Natural killer cell (primary cell): ENCODE results near the gene RNF144B. TPM values are rescaled to one million over a fixed set of nuclear protein-coding genes. Genes with fewer than 3 reads are reported as not detected.

ENCODE experiments used
- ATAC-seq, 3 donors: fragments of 150-1000 bp in 2 of 3; fragments of 200-7000 bp in 1 of 3; cut with Tn5 transposase; 1 replicate in 1 of 3; 2 replicates in 2 of 3; pipeline ENCODE4 v1.10.0; 2021; ENCODE audit warnings: mild to moderate bottlenecking in 2 of 3, moderate library complexity in 2 of 3
- DNase-seq, 2 donors: peaks; one replicate each; pipeline versions ENCODE4 v3.0.0 to v3.0.0-alpha.2; 2013 to 2021; ENCODE audit warnings: mixed read lengths in 1 of 2
- H3K27ac ChIP-seq: one replicate; pipeline ENCODE4 v1.5.1; 2013; ENCODE audit warnings: mild to moderate bottlenecking, low read length
- H3K27me3 ChIP-seq: one replicate; pipeline ENCODE4 v1.6.1; 2013; ENCODE audit warnings: low read length; ENCODE audit not compliant: control insufficient read depth, insufficient read depth
- H3K36me3 ChIP-seq: one replicate; pipeline ENCODE4 v1.6.1; 2013; ENCODE audit warnings: low read length; ENCODE audit not compliant: control insufficient read depth, insufficient read depth
- H3K4me1 ChIP-seq: one replicate; pipeline ENCODE4 v1.6.1; 2013; ENCODE audit warnings: low read length; ENCODE audit not compliant: control insufficient read depth, insufficient read depth
- H3K4me3 ChIP-seq: one replicate; pipeline ENCODE4 v1.5.1; 2013; ENCODE audit warnings: low read length
- H3K9me3 ChIP-seq: one replicate; pipeline ENCODE4 v1.6.1; 2013; ENCODE audit warnings: low read length; ENCODE audit not compliant: control insufficient read depth, insufficient read depth
- H3K27ac Mint-ChIP-seq, 2 donors: one replicate each; pipeline ENCODE4 v1.8.0; 2022; ENCODE audit warnings: mild to moderate bottlenecking in 2 of 2, mixed read lengths in 2 of 2, moderate library complexity in 1 of 2
- H3K27me3 Mint-ChIP-seq, 2 donors: one replicate each; pipeline ENCODE4 v1.8.0; 2022; ENCODE audit warnings: low read depth in 2 of 2, mixed read lengths in 2 of 2
- H3K36me3 Mint-ChIP-seq: one replicate; pipeline ENCODE4 v1.8.0; 2022; ENCODE audit warnings: mixed read lengths
- H3K4me1 Mint-ChIP-seq, 2 donors: one replicate each; pipeline ENCODE4 v1.8.0; 2022; ENCODE audit warnings: mixed read lengths in 2 of 2
- H3K4me3 Mint-ChIP-seq: one replicate; pipeline ENCODE4 v1.8.0; 2022; ENCODE audit warnings: mild to moderate bottlenecking, moderate library complexity, mixed read lengths
- H3K9me3 Mint-ChIP-seq, 2 donors: one replicate each; pipeline ENCODE4 v1.8.0; 2022; ENCODE audit warnings: mixed read lengths in 2 of 2
- CTCF ChIP-seq: fragments of 200-600 bp; IDR thresholded peaks from one replicate; pipeline ENCODE4 v1.8.0; 2022; ENCODE audit warnings: antibody characterized with exemption
- WGBS: methylation state at CpG from one replicate; pipeline ENCODE4 v1.1.7; 2013; ENCODE audit warnings: missing lambda C conversion rate; ENCODE audit not compliant: insufficient coverage; 5-methylcytosine and 5-hydroxymethylcytosine counted together
- intact Hi-C: fragments of 100-400 bp; cut with micrococcal nuclease; formaldehyde crosslinking; loops from one replicate; pipeline ENCODE4 v1.14.2; 2022
- total RNA-seq, 4 donors: library from RNA; stranded (reverse); fragments of 120-200 nt in 1 of 4; gene quantifications; one replicate each; pipeline versions ENCODE4 v1.2.3 to v1.2.4, GENCODE V29; 2013 to 2022

RNF144B gene
- total RNA-seq, 3 donors from 2014 or later (not counting 1 experiment from before 2014, with no cell fraction given): 3.3 to 10.5 (median 5.2) TPM

GRCh38 chr6:18485660-18486435 is 98.7 kb downstream of the RNF144B start:
- WGBS: 56% methylated on average over 2 of the region's 3 CpGs
- H3K4me1 Mint-ChIP-seq: no peaks in the 10 kb centered on the region
- DNase-seq: no peak
- Histone ChIP-seq H3K27ac (no peak overlapping the region), H3K36me3 (no peaks in the 10 kb centered on the region), H3K9me3 (no peaks in the 10 kb centered on the region), H3K4me1 (no peaks in the 10 kb centered on the region), H3K27me3 (peaks cover 2% of the 10 kb centered on the region), H3K4me3 (no peak overlapping the region)
- no peaks in the 10 kb centered on the region for H3K36me3 Mint-ChIP-seq
- intact Hi-C loops: no loop called here
- no peaks in the 10 kb centered on the region for H3K9me3 Mint-ChIP-seq
- H3K4me3 Mint-ChIP-seq: no peak overlapping the region
- ATAC-seq: no peak
- TF ChIP-seq CTCF: no peak
- H3K27ac Mint-ChIP-seq: no peak overlapping the region
- H3K27me3 Mint-ChIP-seq: peaks cover 15 to 28% of the 10 kb centered on the region in 2 donors

- H3K27me3 Mint-ChIP-seq: peaks cover 8 to 16% of the 10 kb centered on the region in 2 donors
These were observed 100.9 kb downstream of the RNF144B start for GRCh38 chr6:18488004-18488403.

GRCh38 chr6:18488526-18489270 is 101.5 kb downstream of the RNF144B start:
- no peaks in the 10 kb centered on the region for H3K27me3 ChIP-seq
- ATAC-seq (no peak), DNase-seq (no peak)
- H3K9me3 Mint-ChIP-seq: no peaks in the 10 kb centered on the region
- H3K36me3 Mint-ChIP-seq: no peaks in the 10 kb centered on the region
- H3K4me1 ChIP-seq: no peaks in the 10 kb centered on the region
- H3K27ac ChIP-seq: no peak overlapping the region
- no peak overlapping the region for H3K27ac Mint-ChIP-seq
- H3K9me3 ChIP-seq: no peaks in the 10 kb centered on the region
- no peak for TF ChIP-seq CTCF
- H3K4me3 Mint-ChIP-seq: no peak overlapping the region
- H3K4me1 Mint-ChIP-seq: no peaks in the 10 kb centered on the region
- intact Hi-C loops: no loop called here
- H3K4me3 ChIP-seq: no peak overlapping the region
- H3K36me3 ChIP-seq: no peaks in the 10 kb centered on the region
- WGBS: 87% methylated on average over 5 of the region's 5 CpGs
- peaks cover 8 to 16% of the 10 kb centered on the region in 2 donors for H3K27me3 Mint-ChIP-seq

More at GRCh38 chr6:18488004-18488403, 100.9 kb downstream of the RNF144B start:
- Histone ChIP-seq H3K27ac (no peak overlapping the region), H3K4me3 (no peak overlapping the region), H3K36me3 (no peaks in the 10 kb centered on the region), H3K27me3 (peaks cover 2% of the 10 kb centered on the region), H3K4me1 (no peaks in the 10 kb centered on the region), H3K9me3 (no peaks in the 10 kb centered on the region)
- H3K4me1 Mint-ChIP-seq: no peaks in the 10 kb centered on the region
- DNase-seq (no peak), ATAC-seq (no peak)
- WGBS: 94% methylated on average over 1 of the region's 2 CpGs
- TF ChIP-seq CTCF: no peak
- no peaks in the 10 kb centered on the region for H3K36me3 Mint-ChIP-seq
- no peak overlapping the region for H3K4me3 Mint-ChIP-seq
- H3K27ac Mint-ChIP-seq: no peak overlapping the region
- intact Hi-C loops: no loop called here
- no peaks in the 10 kb centered on the region for H3K9me3 Mint-ChIP-seq
